NOMO-1 (cell line): Measurements from ENCODE around the gene MRGPRX1.
"Not testable (repeated sequence)": the region's sequence is repeated elsewhere in the genome, so short reads cannot be mapped to it uniquely, and the experiment has no call there.

Experiments used
- DNase-seq, 2 experiments: peaks; one replicate each; lab custom pipeline; 2025; ENCODE audit not compliant: unreplicated experiment in 2 of 2; lab: John Stamatoyannopoulos, UW

MRGPRX1 gene

DNA sequence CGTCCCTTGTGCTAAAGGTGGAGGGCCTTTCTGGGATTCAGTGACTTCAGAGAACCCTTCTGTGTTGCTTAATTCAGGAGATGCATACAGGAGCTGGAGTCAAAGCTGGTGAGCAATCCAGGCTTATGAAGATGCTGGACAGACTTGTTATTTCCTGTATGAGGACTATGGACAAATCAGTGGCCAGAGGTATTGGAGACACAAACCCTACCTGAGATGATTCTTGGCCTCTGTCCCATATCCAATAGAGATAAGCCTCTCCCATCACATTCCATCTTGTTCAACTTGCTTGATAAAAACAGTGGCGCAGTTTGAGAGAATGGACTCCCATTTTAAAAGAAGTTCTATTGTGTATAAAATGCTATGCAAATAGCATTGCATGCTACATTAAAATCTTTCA is at the start of gene MRGPRX1:
Gene MRGPRX1 (minus strand): TSS at position 101 of the 400 bp plus-strand sequence. CDS start 4,630 bp downstream, outside the sequence.
- no peak for DNase-seq

DNA sequence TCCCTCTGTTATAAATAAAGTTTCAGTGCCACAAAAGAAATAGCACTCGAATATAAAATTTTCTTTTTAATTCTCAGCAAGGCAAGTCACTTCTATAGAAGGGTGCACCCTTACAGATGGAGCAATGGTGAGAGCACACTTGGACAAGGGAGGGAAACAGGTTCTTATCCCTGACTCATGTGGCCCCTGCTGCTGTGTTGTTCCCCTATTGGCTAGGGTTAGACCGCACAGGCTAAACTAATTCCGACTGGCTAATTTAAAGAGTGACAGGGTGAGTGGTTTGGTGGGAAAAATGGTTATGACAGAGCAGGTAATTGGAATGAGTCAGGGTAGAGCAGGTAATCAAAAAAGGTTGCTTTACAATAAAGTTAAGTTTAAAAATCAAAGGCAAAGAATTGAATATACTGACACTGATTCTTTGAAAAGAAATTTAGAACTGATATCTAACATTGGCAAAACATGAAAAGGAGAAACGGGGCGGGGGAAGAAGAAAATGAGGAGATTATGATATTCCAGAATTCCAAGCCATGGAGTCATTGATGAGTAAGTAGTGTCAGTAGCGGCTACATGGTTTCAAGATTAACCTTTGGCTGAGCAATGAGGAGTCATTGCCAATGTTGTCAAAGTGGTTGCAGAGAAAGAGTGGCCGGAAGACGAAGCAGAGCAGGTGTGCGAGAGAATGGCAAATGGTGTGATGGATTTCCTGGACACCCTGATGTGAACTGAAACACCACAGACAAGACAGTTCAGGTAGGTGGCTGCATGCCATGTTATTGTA is 48.4 kb upstream of the MRGPRX1 start:
- no peak for DNase-seq

- no peak for DNase-seq
Observed at GRCh38 chr11:18986744-18987143, 47.5 kb upstream of the MRGPRX1 start.

DNA sequence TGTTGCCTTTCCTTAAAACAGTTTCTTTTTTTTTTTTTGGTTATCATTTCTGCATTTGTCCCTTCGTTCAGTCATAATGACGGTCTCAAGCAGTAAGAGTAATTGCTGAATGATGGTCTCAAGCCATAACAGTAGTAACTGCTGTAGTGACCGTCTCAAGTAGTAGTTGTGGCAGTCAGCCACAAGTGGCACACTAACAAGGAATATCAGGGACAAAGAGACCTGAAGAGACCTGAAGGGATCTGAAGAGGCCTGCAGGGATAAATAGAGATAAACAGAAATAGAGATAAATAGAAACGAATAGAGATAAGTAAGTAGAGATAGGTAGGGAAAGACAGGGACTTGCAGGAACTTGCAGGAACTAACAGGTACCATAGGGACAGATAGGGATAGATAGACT is 42.7 kb upstream of the MRGPRX1 start:
- no peak for DNase-seq

DNA sequence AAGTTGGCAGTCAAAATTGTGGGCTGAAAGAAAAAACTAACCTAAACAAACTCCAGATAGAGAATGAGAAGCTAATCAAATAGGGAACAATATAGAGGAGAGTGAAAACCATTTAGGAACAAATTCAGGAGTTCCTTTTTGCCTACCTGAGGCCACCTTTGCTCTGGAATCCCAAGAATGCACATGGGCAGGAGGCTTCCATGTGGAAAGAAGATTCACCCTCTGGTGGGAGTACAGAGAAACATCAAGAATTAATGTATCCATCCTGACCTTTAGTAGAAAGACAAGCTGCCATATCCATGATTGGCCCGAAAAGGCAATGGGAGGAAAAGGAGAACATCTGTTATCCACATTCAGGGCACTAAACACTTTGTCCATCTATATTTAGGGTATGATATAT is 35.0 kb upstream of the MRGPRX1 start:
- DNase-seq: no peak

DNA sequence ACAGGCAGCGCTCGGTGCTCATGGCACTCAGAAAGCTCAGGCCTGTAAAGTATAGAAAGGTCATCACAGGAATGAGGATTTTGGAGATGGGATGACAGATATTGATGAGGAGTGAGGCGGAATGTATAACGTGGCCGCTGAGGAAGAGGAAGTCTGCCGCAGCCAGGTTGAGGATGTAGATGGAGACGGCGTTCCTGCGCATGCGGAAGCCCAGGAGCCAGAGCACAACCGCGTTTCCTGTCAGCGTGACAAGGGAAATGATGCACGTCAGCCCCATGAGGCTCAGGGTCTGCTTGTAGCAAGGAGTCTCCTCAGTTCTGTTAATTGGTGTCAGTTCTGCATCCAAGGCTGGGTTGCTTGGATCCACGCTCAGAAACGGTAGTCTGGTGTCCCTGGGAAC is 33.1 kb upstream of the MRGPRX1 start:
- no peak for DNase-seq

GRCh38 chr11:18969720-18970119 is 30.5 kb upstream of the MRGPRX1 start:
- DNase-seq: no peak

GRCh38 chr11:18958221-18958910 is 19.2 kb upstream of the MRGPRX1 start:
- DNase-seq: no peak

DNA sequence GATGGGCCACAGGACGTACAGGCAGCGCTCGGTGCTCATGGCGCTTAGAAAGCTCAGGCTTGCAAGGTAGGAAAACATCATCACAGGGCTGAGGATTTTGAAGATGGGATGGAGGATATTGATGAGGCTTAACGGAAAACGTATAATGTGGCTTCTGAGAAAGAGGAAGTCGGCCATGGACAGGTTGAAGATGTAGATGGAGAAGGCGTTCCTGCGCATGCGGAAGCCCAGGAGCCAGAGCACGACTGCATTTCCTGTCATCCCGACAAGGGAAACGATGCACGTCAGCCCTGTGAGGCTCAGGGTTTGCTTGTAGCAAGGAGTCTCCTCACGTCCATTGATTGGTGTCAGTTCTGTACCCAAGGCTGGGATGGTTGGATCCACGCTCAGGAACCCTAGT is 17.4 kb upstream of the MRGPRX1 start:
- DNase-seq: no peak

GRCh38 chr11:18936002-18936673 is 3.1 kb downstream of the MRGPRX1 start:
- no peak for DNase-seq

DNA sequence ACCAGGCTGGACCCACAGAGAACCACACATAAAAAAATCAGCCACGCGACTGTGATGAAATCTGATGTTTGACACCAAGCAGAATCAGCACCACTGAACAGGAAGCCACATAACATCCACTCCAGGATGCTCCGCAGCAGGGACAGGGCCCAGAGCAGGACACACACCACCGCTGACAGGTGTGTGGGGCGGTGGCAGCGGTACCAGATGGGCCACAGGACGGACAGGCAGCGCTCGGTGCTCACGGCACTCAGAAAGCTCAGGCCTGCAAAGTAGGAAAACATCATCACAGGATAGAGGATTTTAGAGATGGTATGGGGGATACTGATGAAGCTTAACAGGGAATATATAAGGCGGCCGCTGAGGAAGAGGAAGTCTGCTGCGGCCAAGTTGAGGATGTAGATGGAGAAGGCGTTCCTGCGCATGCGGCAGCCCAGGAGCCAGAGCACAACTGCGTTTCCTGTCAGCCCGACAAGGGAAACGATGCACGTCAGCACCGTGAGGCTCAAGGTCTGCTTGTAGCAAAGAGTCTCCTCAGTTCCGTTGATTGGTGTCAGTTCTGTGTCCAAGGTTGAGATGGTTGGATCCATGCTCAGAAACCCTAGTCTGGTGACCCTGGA is 4.9 kb downstream of the MRGPRX1 start:
- no peak for DNase-seq

GRCh38 chr11:18927550-18928322 is 11.5 kb downstream of the MRGPRX1 start:
- DNase-seq: no peak

DNA sequence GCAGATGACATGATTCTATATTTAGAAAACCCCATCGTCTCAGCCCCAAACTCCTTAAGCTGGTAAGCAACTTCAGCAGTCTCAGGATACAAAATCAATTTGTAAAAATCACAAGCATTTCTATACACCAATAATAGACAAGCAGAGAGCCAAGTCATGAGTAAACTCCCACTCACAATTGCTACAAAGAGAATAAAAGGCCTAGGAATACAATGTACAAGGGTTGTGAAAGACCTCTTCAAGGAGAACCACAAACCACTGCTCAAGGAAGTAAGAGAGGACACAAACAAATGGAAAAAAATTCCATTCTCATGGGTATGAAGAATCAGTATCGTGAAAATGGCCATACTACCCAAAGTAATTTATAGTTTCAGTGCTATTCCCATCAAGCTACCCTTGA is 13.8 kb downstream of the MRGPRX1 start:
- not testable (repeated sequence) for DNase-seq

- DNase-seq: no peak
Observed at GRCh38 chr11:18912883-18913282, 26.3 kb downstream of the MRGPRX1 start.

- DNase-seq: no peak
Observed at GRCh38 chr11:18907391-18907790, 31.8 kb downstream of the MRGPRX1 start.

- not testable (repeated sequence) for DNase-seq
Observed at GRCh38 chr11:18900637-18901036, 38.6 kb downstream of the MRGPRX1 start.

GRCh38 chr11:18900151-18900611 is 39.0 kb downstream of the MRGPRX1 start:
- not testable (repeated sequence) for DNase-seq

GRCh38 chr11:18891712-18892111 is 47.5 kb downstream of the MRGPRX1 start:
- not testable (repeated sequence) for DNase-seq

DNA sequence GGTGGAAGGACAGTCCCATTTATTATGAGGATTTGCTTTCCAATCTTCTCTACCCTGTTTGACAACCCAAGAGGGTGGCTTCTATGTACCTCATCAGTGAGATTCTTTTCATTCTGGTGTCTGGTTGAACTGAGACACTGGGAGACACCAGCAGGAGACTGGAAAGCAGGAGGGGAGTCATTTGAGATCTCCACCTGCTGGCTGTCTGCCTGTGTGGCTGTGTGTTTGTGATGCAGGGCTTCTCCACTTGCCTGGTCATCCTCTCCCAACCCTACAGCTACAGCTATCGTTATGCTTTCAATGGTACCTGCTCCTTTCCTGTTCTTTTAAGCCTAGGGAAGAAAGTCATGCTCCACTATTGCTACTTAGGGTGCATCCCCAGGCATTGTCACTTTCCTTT is 48.6 kb downstream of the MRGPRX1 start:
- DNase-seq: no peak
